ENCODE measurements around the gene RUNDC3A. TPM values are rescaled to one million over a fixed set of nuclear protein-coding genes. Genes with fewer than 3 reads are reported as not detected.

The RUNDC3A gene
- total RNA-seq, 4 donors from 2014 or later = 0.54 to 1.5 (median 0.69) TPM; not detected in 1

DNA sequence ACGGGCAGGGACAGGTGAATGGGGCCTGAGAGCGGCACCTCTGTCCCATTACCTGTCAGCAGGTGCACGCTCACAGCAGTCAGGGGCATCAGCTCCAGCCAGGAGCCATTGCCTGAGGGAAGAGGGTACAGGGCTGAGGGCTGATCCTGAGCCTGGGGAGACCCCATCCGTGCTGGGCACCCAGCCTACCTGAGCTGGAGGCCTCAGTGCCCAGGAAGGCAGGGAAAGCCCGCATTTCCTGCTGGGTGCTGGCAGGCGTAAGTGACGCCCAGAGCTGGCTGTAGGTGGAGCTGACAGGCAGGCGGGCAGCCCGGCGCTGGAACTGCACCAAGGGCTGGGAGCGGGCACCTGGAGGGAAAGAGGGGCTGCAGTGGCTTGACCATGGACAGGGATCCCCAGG, 47.8 kb downstream of the RUNDC3A start:
- H3K4me1 ChIP-seq = peaks cover 0 to 13% (median 0%) of the 10 kb centered on the region in 3 donors
- no peaks in the 10 kb centered on the region for H3K9me3 ChIP-seq
- H3K4me3 ChIP-seq = no peak overlapping the region
- no peaks in the 10 kb centered on the region for H3K27me3 ChIP-seq
- ATAC-seq = no peak
- no peak overlapping the region for H3K27ac ChIP-seq
- whole genome bisulfite sequencing, 2 donors (ENCODE audit: low coverage in 1 of 2) = no CpG with 5 or more reads among the region's 11 CpGs
- no peak for TF ChIP-seq EP300 (IDR thresholded peaks at IDR 0.05)
- no peak for TF ChIP-seq POLR2A (IDR thresholded peaks at IDR 0.05)
- TF ChIP-seq, protein P1, sequence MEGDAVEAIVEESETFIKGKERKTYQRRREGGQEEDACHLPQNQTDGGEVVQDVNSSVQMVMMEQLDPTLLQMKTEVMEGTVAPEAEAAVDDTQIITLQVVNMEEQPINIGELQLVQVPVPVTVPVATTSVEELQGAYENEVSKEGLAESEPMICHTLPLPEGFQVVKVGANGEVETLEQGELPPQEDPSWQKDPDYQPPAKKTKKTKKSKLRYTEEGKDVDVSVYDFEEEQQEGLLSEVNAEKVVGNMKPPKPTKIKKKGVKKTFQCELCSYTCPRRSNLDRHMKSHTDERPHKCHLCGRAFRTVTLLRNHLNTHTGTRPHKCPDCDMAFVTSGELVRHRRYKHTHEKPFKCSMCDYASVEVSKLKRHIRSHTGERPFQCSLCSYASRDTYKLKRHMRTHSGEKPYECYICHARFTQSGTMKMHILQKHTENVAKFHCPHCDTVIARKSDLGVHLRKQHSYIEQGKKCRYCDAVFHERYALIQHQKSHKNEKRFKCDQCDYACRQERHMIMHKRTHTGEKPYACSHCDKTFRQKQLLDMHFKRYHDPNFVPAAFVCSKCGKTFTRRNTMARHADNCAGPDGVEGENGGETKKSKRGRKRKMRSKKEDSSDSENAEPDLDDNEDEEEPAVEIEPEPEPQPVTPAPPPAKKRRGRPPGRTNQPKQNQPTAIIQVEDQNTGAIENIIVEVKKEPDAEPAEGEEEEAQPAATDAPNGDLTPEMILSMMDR (IDR thresholded peaks at IDR 0.05) = no peak
- no peak for TF ChIP-seq POLR2AphosphoS5 (IDR thresholded peaks at IDR 0.05)
- peaks cover 0 to 23% of the 10 kb centered on the region in 2 donors for H3K36me3 ChIP-seq

DNA sequence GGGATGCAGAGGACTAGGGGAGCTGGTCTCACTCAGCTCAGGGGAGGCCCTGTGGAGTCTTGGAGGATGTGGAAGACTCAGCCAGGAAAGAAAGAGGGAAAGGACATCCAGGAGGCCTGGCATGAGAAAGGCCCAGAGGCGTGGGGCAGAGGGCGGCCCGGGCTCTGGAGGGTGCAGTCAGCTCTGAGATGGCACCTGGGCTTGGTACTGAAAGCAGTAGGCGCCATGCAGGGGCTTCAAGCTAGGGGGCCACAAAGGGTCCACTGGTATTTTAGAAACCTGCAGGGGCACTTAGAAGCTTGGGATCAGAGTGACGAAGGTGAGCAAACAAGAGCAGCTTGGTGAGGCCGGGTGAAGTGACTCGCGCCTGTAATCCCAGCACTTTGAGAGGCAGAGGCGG, 49.7 kb downstream of the RUNDC3A start:
- WGBS, 2 donors (ENCODE audit: low coverage in 1 of 2) = 80% methylated on average over 2 of the region's 9 CpGs; no CpG with 5 or more reads in 1 of the 2 donors
- H3K4me1 ChIP-seq = peaks cover 0 to 31% (median 3%) of the 10 kb centered on the region in 3 donors
- TF ChIP-seq, protein P1 (IDR thresholded peaks at IDR 0.05) = no peak
- TF ChIP-seq POLR2A (IDR thresholded peaks at IDR 0.05) = no peak
- no peaks in the 10 kb centered on the region for H3K9me3 ChIP-seq
- H3K36me3 ChIP-seq = peaks cover 0 to 5% of the 10 kb centered on the region in 2 donors
- no peak overlapping the region for H3K4me3 ChIP-seq
- no peak overlapping the region for H3K27ac ChIP-seq
- ATAC-seq = no peak
- peaks cover 9% of the 10 kb centered on the region for H3K27me3 ChIP-seq

DNA sequence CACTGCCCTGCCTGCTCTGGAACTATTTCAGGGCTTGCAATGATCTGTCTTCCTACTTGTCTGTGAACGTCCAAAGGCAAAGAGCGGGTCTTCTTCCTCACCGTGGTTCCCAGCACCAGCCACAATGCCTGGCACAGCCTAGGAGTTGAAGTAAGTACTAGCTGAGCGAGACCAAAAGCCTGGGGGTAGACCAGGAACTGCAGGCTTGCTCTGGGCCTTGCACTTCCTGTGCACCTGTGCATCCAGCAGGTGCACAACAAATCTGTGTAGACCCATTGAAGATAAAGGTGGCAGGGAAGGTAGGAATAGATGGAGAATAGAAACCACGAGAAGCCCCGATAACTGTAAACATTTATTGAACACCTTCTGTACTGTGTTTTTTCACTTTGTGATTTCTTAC, 50.6 kb downstream of the RUNDC3A start:
- Histone ChIP-seq H3K36me3 (no peaks in the 10 kb centered on the region), H3K27me3 (peaks cover 12% of the 10 kb centered on the region), H3K27ac (no peak overlapping the region), H3K4me3 (no peak overlapping the region), H3K4me1 (peaks cover 0 to 33% (median 5%) of the 10 kb centered on the region in 3 donors), H3K9me3 (no peaks in the 10 kb centered on the region)
- ATAC-seq = no peak
- TF ChIP-seq EP300 (IDR thresholded peaks at IDR 0.05) (no peak), POLR2A (IDR thresholded peaks at IDR 0.05) (no peak), POLR2AphosphoS5 (IDR thresholded peaks at IDR 0.05) (no peak)
- TF ChIP-seq, protein P1 (IDR thresholded peaks at IDR 0.05) = no peak
- 79 to 80% methylated on average over 2 to 6 of the region's 6 CpGs for WGBS, 2 donors (ENCODE audit: low coverage in 1 of 2)

DNA sequence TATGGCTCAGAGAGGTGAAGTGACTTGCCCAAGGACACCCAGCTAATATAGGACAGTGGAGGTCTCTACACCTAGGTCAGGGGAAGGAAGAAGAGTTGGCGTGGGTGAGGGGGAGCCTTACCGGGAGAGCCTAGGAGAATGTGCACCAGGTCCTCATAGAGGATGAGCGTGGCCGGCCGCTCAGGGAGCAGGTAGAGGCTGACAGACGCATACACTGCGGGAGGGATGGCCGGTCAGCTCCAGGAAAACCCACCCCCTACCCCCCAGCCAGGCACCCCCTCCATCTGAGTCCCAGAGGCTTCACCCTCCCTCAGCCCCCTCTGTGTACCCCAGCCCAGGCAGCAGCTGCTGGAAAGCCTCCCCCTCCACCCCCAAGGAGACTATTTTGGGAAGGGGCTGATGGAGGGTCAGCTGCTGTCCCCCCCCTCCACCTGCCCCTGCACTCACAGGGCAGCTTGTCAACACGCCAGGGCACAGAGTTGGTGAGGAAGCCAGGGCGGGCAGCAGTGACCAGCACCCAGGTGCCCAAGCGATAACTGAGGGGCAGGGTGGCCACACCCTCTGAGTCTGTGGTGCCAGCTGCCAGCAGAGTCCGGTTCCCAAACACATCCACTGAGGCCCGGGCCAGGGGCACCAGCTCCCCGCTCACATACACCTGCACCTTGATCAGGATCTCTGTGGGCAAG, 51.2 kb downstream of the RUNDC3A start:
- TF ChIP-seq, protein P1 (IDR thresholded peaks at IDR 0.05) = no peak
- TF ChIP-seq POLR2A (IDR thresholded peaks at IDR 0.05) (no peak), EP300 (IDR thresholded peaks at IDR 0.05) (no peak), POLR2AphosphoS5 (IDR thresholded peaks at IDR 0.05) (no peak)
- H3K4me1 ChIP-seq = peaks cover 0 to 37% (median 7%) of the 10 kb centered on the region in 3 donors
- no peak overlapping the region for H3K4me3 ChIP-seq
- H3K9me3 ChIP-seq = no peaks in the 10 kb centered on the region
- H3K36me3 ChIP-seq = no peaks in the 10 kb centered on the region
- ATAC-seq = no peak
- WGBS, 2 donors (ENCODE audit: low coverage in 1 of 2) = 80% methylated on average over 6 of the region's 14 CpGs; no CpG with 5 or more reads in 1 of the 2 donors
- H3K27ac ChIP-seq = no peak overlapping the region
- H3K27me3 ChIP-seq = peaks cover 12% of the 10 kb centered on the region

DNA sequence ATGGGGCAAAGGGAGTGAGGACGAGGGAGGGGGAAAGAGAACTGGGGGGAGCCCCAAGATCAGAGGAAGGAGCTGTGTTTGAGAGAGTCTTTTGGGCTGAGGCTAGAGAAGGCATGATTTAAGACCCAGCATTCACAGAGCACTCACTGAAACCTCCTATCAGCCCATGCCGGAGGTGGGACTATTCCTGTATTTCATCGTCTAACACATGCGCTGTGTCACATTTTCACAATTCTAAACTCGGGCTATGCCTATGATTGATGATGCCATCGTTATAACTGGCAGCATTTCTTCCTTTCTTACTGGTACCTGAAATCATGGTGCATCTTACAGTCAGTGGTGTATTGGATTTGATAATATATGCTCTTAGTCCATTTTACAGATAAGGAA, 51.7 kb downstream of the RUNDC3A start:
- Histone ChIP-seq H3K4me1 (peaks cover 0 to 37% (median 7%) of the 10 kb centered on the region in 3 donors), H3K4me3 (no peak overlapping the region), H3K27me3 (peaks cover 12% of the 10 kb centered on the region), H3K36me3 (no peaks in the 10 kb centered on the region), H3K27ac (no peak overlapping the region), H3K9me3 (no peaks in the 10 kb centered on the region)
- ATAC-seq = no peak
- TF ChIP-seq, protein P1 (IDR thresholded peaks at IDR 0.05) = no peak
- TF ChIP-seq EP300 (IDR thresholded peaks at IDR 0.05) = no peak
- TF ChIP-seq POLR2AphosphoS5 (IDR thresholded peaks at IDR 0.05) = no peak
- no peak for TF ChIP-seq POLR2A (IDR thresholded peaks at IDR 0.05)
- 32 to 48% methylated on average over 5 of the region's 6 CpGs for WGBS, 2 donors (ENCODE audit: low coverage in 1 of 2)

Measured in gastroesophageal sphincter (tissue), 4 donors.